ENCODE results near the gene CLCN6. TPM values are rescaled to one million over a fixed set of nuclear protein-coding genes. Genes with fewer than 3 reads are reported as not detected.

Gene CLCN6
- total RNA-seq, 2 donors from 2014 or later = 7.0 to 23.7 TPM

GRCh38 chr1:11806307-11806936 is 431 bp downstream of the CLCN6 start:
- intact Hi-C loops (cut with DNase I) = no loop called here
- no peaks in the 10 kb centered on the region for H3K36me3 ChIP-seq (replicated peaks in 1 of 2; ENCODE audit: insufficient read depth in 1 of 2, low read depth in 2 of 2)
- WGBS, 2 donors = 0% methylated on average over 20 of the region's 20 CpGs
- H3K4me1 ChIP-seq = peaks cover 45% of the 10 kb centered on the region
- TF ChIP-seq CTCF (IDR thresholded peaks at IDR 0.05) = no peak
- no peak for TF ChIP-seq POLR2A (IDR thresholded peaks at IDR 0.05)
- H3K4me3 ChIP-seq = peak overlapping the region; percentile 20 to 55
- H3K27me3 ChIP-seq = no peaks in the 10 kb centered on the region
- ATAC-seq = peak; percentile 51
- H3K27ac ChIP-seq = peak overlapping the region; percentile 98 to 100 (median 99)
- peak in 1 of 4 donors; percentile 26 for DNase-seq
- no peaks in the 10 kb centered on the region for H3K9me3 ChIP-seq

- peak overlapping the region; percentile 98 to 100 (median 99) for H3K27ac ChIP-seq
- WGBS, 2 donors = 13 to 18% methylated on average over 2 of the region's 2 CpGs
- peaks cover 45% of the 10 kb centered on the region for H3K4me1 ChIP-seq
- no peaks in the 10 kb centered on the region for H3K27me3 ChIP-seq
- intact Hi-C loops (cut with DNase I) = no loop called here
- DNase-seq (no peak), ATAC-seq (no peak)
- no peak overlapping the region for H3K4me3 ChIP-seq
- TF ChIP-seq CTCF (IDR thresholded peaks at IDR 0.05) = no peak
- TF ChIP-seq POLR2A (IDR thresholded peaks at IDR 0.05) = no peak
- H3K36me3 ChIP-seq (replicated peaks in 1 of 2; ENCODE audit: insufficient read depth in 1 of 2, low read depth in 2 of 2) = no peaks in the 10 kb centered on the region
- no peaks in the 10 kb centered on the region for H3K9me3 ChIP-seq
Measured at GRCh38 chr1:11807133-11807532, 1.1 kb downstream of the CLCN6 start.

- intact Hi-C loops (cut with DNase I) = no loop called here
- 71 to 89% methylated on average over 5 of the region's 5 CpGs for WGBS, 2 donors
- TF ChIP-seq POLR2A (IDR thresholded peaks at IDR 0.05) (no peak), CTCF (IDR thresholded peaks at IDR 0.05) (no peak)
- DNase-seq = no peak
- Histone ChIP-seq H3K36me3 (replicated peaks in 1 of 2; ENCODE audit: insufficient read depth in 1 of 2, low read depth in 2 of 2) (peaks cover 4 to 16% of the 10 kb centered on the region in 2 donors), H3K4me1 (no peaks in the 10 kb centered on the region), H3K9me3 (no peaks in the 10 kb centered on the region), H3K27ac (no peak overlapping the region), H3K4me3 (no peak overlapping the region), H3K27me3 (no peaks in the 10 kb centered on the region)
- ATAC-seq = no peak
Measured at GRCh38 chr1:11813021-11813420, 7.0 kb downstream of the CLCN6 start.

- no peak overlapping the region for H3K4me3 ChIP-seq
- TF ChIP-seq CTCF (IDR thresholded peaks at IDR 0.05) = no peak
- TF ChIP-seq POLR2A (IDR thresholded peaks at IDR 0.05) = no peak
- DNase-seq = no peak
- H3K4me1 ChIP-seq = no peaks in the 10 kb centered on the region
- 83% methylated on average over 12 of the region's 12 CpGs for WGBS, 2 donors
- no peak overlapping the region for H3K27ac ChIP-seq
- H3K36me3 ChIP-seq (replicated peaks in 1 of 2; ENCODE audit: insufficient read depth in 1 of 2, low read depth in 2 of 2) = peaks cover 4 to 18% of the 10 kb centered on the region in 2 donors
- no peaks in the 10 kb centered on the region for H3K27me3 ChIP-seq
- no peaks in the 10 kb centered on the region for H3K9me3 ChIP-seq
- intact Hi-C loops (cut with DNase I) = no loop called here
- ATAC-seq = no peak
Measured at GRCh38 chr1:11817192-11817591, 11.2 kb downstream of the CLCN6 start.

GRCh38 chr1:11822091-11822490 is 16.1 kb downstream of the CLCN6 start:
- no peak for ATAC-seq
- 85 to 89% methylated on average over 3 of the region's 3 CpGs for WGBS, 2 donors
- H3K4me3 ChIP-seq = no peak overlapping the region
- no peaks in the 10 kb centered on the region for H3K27me3 ChIP-seq
- H3K9me3 ChIP-seq = no peaks in the 10 kb centered on the region
- DNase-seq = no peak
- no peaks in the 10 kb centered on the region for H3K4me1 ChIP-seq
- TF ChIP-seq POLR2A (IDR thresholded peaks at IDR 0.05) = no peak
- intact Hi-C loops (cut with DNase I) = no loop called here
- H3K36me3 ChIP-seq (replicated peaks in 1 of 2; ENCODE audit: insufficient read depth in 1 of 2, low read depth in 2 of 2) = peaks cover 0 to 7% of the 10 kb centered on the region in 2 donors
- no peak overlapping the region for H3K27ac ChIP-seq

All from body of pancreas (tissue), 4 donors.